22Rv1 (cell line): ENCODE measurements around the gene SRA1.

ENCODE experiments used
- ZFX ChIP-seq: fragments of 450-650 bp; IDR thresholded peaks from 2 replicates; pipeline ENCODE4 v1.6.1; 2017; ENCODE audit warnings: antibody characterized with exemption, borderline replicate concordance
- TF ChIP-seq, protein P1 (sequence below): fragments of 450-650 bp; IDR thresholded peaks from 2 replicates; pipeline ENCODE4 v1.5.1; 2017; ENCODE audit warnings: mild to moderate bottlenecking

DNA sequence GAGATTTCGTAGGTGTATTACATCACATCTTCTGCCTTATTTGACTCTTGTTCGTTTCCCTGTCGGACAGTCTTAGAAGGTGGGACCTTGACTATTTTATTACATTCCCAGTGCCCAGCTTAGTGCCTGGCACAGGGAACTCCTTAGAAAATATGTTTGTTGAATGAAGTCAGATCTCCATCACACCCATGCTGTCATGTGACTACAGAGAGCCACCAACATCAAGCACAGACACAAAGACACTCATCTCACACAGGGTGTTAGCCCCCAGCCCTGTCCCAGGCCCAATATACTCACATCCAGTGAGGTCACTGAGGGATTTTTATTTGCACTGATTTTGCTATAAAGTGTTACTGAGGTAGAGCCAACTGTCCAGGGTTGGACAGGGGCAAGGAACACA lies 692 bp upstream of the SRA1 start:
- TF ChIP-seq ZFX = no peak
- TF ChIP-seq, protein P1, sequence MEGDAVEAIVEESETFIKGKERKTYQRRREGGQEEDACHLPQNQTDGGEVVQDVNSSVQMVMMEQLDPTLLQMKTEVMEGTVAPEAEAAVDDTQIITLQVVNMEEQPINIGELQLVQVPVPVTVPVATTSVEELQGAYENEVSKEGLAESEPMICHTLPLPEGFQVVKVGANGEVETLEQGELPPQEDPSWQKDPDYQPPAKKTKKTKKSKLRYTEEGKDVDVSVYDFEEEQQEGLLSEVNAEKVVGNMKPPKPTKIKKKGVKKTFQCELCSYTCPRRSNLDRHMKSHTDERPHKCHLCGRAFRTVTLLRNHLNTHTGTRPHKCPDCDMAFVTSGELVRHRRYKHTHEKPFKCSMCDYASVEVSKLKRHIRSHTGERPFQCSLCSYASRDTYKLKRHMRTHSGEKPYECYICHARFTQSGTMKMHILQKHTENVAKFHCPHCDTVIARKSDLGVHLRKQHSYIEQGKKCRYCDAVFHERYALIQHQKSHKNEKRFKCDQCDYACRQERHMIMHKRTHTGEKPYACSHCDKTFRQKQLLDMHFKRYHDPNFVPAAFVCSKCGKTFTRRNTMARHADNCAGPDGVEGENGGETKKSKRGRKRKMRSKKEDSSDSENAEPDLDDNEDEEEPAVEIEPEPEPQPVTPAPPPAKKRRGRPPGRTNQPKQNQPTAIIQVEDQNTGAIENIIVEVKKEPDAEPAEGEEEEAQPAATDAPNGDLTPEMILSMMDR = no peak
